Left ventricle myocardium superior (tissue), 1 donor: Measurements from ENCODE around the gene ABLIM3. TPM values are rescaled to one million over a fixed set of nuclear protein-coding genes. Genes with fewer than 3 reads are reported as not detected.

Source experiments
- ATAC-seq: fragments of 200-7000 bp; cut with Tn5 transposase; one replicate; pipeline ENCODE4 v1.9.1; 2020; ENCODE audit warnings: mild to moderate bottlenecking, moderate library complexity
- DNase-seq: peaks from one replicate; pipeline ENCODE4 v3.0.0-alpha.2; 2020
- intact Hi-C: fragments of 100-400 bp; cut with micrococcal nuclease; formaldehyde crosslinking; loops from one replicate; pipeline ENCODE4 v1.11.0; 2022
- total RNA-seq: library from RNA; stranded (reverse); fragmentation: NEBNext Ultra II Directional; extraction: Animal tissue kit (Norgen Biotek cat#: 25700); gene quantifications from one replicate; pipeline ENCODE4 v1.2.1, GENCODE V29; 2021
- donor health status: DM: no; HTN: yes; CAD: no; lungs with severe emphysema.

ABLIM3 gene
- total RNA-seq, 1 donor from 2014 or later, result 130 TPM

- peak; percentile 7 for ATAC-seq
- intact Hi-C loops, result no loop called here
- DNase-seq, result no peak
Observed at GRCh38 chr5:149130121-149130914, 11.0 kb upstream of the ABLIM3 start.

- DNase-seq (no peak), ATAC-seq (no peak)
- intact Hi-C loops, result no loop called here
Observed at GRCh38 chr5:149132474-149132873, 8.8 kb upstream of the ABLIM3 start.

- DNase-seq, result peak; percentile 66
- peak; percentile 89 for ATAC-seq
- intact Hi-C loops, result no loop called here
Observed at GRCh38 chr5:149133795-149134777, 7.2 kb upstream of the ABLIM3 start.

- DNase-seq, result no peak
- intact Hi-C loops, result no loop called here
- ATAC-seq, result no peak
Observed at GRCh38 chr5:149134778-149135500, 6.4 kb upstream of the ABLIM3 start.

- intact Hi-C loops, result no loop called here
- peak; percentile 64 for ATAC-seq
- no peak for DNase-seq
Observed at GRCh38 chr5:149135536-149136201, 5.6 kb upstream of the ABLIM3 start.

GRCh38 chr5:149138182-149138923 is 2.9 kb upstream of the ABLIM3 start:
- no peak for DNase-seq
- intact Hi-C loops, result no loop called here
- ATAC-seq, result no peak

- DNase-seq (no peak), ATAC-seq (no peak)
- intact Hi-C loops, result no loop called here
Observed at GRCh38 chr5:149140197-149141002, 893 bp upstream of the ABLIM3 start.

- ATAC-seq (peak; percentile 76), DNase-seq (peak; percentile 54)
- intact Hi-C loops, result loop anchor here (2.0 kb wide), 1 partner anchor 87 kb away; no protein-coding TSS in a partner anchor
Observed at GRCh38 chr5:149141957-149142851, 911 bp downstream of the ABLIM3 start.

GRCh38 chr5:149143470-149143869 is 2.2 kb downstream of the ABLIM3 start:
- intact Hi-C loops, result loop anchor here (2.0 kb wide), 1 partner anchor 85 kb away; no protein-coding TSS in a partner anchor
- DNase-seq (no peak), ATAC-seq (peak; percentile 37)

- intact Hi-C loops, result no loop called here
- ATAC-seq, result no peak
- DNase-seq, result no peak
Observed at GRCh38 chr5:149144637-149145036, 3.3 kb downstream of the ABLIM3 start.

- ATAC-seq, result no peak
- DNase-seq, result no peak
- intact Hi-C loops, result no loop called here
Observed at GRCh38 chr5:149145138-149145537, 3.8 kb downstream of the ABLIM3 start.

- intact Hi-C loops, result no loop called here
Observed at GRCh38 chr5:149147676-149148075, 6.4 kb downstream of the ABLIM3 start.

GRCh38 chr5:149149942-149150341 is 8.6 kb downstream of the ABLIM3 start:
- no peak for DNase-seq
- intact Hi-C loops, result no loop called here
- peak; percentile 8 for ATAC-seq

More at GRCh38 chr5:149147676-149148075, 6.4 kb downstream of the ABLIM3 start:
- ATAC-seq (no peak), DNase-seq (no peak)

GRCh38 chr5:149150457-149150856 is 9.2 kb downstream of the ABLIM3 start:
- ATAC-seq (peak; percentile 1), DNase-seq (no peak)
- intact Hi-C loops, result no loop called here

- intact Hi-C loops, result no loop called here
- no peak for ATAC-seq
- no peak for DNase-seq
Observed at GRCh38 chr5:149151717-149152116, 10.4 kb downstream of the ABLIM3 start.

- intact Hi-C loops, result no loop called here
- ATAC-seq, result no peak
- DNase-seq, result no peak
Observed at GRCh38 chr5:149152317-149152746, 11.0 kb downstream of the ABLIM3 start.
